ENCODE data around the gene LRIT2.

Gene LRIT2

DNA sequence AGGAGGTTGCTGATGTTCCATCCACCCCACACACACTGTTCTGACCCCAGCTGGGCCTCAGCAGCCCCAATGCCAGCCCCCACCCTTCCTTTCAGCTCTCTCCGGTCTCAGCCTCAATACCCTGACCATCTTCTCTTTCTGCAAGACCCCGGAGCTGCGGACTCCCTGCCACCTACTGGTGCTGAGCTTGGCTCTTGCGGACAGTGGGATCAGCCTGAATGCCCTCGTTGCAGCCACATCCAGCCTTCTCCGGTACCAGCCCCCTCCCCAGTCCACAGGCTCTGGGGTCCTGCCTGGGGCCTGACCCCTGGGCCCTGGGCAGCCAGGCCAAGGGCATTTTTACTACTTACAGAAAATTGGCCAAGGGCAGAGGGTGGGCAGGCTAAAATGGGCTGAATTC lies 22.2 kb upstream of the LRIT2 start (continued):
- TF ChIP-seq, protein P1, sequence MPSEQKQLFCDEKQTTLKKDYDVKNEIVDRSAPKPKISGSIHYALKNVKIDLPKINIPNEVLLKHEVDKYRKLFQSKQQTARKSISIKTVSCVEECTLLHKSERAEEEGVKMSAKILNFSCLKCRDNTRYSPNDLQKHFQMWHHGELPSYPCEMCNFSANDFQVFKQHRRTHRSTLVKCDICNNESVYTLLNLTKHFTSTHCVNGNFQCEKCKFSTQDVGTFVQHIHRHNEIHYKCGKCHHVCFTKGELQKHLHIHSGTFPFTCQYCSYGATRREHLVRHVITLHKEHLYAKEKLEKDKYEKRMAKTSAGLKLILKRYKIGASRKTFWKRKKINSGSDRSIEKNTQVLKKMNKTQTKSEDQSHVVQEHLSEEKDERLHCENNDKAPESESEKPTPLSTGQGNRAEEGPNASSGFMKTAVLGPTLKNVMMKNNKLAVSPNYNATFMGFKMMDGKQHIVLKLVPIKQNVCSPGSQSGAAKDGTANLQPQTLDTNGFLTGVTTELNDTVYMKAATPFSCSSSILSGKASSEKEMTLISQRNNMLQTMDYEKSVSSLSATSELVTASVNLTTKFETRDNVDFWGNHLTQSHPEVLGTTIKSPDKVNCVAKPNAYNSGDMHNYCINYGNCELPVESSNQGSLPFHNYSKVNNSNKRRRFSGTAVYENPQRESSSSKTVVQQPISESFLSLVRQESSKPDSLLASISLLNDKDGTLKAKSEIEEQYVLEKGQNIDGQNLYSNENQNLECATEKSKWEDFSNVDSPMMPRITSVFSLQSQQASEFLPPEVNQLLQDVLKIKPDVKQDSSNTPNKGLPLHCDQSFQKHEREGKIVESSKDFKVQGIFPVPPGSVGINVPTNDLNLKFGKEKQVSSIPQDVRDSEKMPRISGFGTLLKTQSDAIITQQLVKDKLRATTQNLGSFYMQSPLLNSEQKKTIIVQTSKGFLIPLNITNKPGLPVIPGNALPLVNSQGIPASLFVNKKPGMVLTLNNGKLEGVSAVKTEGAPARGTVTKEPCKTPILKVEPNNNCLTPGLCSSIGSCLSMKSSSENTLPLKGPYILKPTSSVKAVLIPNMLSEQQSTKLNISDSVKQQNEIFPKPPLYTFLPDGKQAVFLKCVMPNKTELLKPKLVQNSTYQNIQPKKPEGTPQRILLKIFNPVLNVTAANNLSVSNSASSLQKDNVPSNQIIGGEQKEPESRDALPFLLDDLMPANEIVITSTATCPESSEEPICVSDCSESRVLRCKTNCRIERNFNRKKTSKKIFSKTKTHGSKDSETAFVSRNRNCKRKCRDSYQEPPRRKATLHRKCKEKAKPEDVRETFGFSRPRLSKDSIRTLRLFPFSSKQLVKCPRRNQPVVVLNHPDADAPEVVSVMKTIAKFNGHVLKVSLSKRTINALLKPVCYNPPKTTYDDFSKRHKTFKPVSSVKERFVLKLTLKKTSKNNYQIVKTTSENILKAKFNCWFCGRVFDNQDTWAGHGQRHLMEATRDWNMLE (tag by site-specific recombination; conservative IDR thresholded peaks at IDR 0.05; ENCODE audit: low read depth), result no peak
- no peak for TF ChIP-seq KLF9 (tag by site-specific recombination; IDR thresholded peaks at IDR 0.05; ENCODE audit: low read depth)
- TF ChIP-seq ZNF692 (tag by site-specific recombination; IDR thresholded peaks at IDR 0.05), result no peak

DNA sequence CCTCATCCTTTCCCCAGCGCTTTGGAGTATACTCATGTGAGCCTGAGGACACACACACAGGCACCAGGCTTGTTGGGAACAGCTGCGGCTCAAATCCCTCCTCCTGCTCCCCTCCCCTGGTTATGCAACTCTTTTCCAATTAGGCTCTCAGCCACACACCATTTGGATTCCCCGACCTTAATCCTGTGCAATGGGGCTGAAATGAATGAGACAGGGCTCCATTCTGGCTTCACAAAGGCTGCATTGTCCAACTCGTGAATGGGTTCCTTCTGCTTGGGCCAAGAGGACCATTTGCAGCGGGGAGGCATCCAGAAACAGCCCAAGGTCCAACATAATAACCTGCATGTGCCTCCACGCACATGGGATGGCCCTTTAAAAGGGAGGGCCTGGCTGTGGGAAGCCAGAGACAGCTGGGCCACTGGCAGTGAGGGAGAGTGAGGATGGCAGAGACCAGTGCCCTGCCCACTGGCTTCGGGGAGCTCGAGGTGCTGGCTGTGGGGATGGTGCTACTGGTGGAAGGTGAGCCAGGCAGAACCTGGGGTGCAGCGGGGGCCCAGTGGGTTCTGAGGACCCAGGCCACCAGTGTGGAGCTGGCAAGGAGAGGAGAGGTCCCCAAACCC lies 19.4 kb upstream of the LRIT2 start, which contains the start of gene RGR:
Gene RGR (plus strand): TSS at position 403 of the 620 bp plus-strand sequence. CDS start 38 bp downstream, at position 441.
- H3K36me3 ChIP-seq (ENCODE audit: control insufficient read depth in 2 of 2, insufficient read depth in 1 of 2, low read length in 2 of 2), result no peaks in the 10 kb centered on the region
- H3K4me3 ChIP-seq (ENCODE audit: low read depth, low read length), result no peak within 1 kb of the TSS
- no peak within 1 kb of the TSS for H3K27ac ChIP-seq (ENCODE audit: extremely low read depth, low read depth, low read length)
- no peaks in the 10 kb centered on the region for H3K9me3 ChIP-seq (ENCODE audit: control insufficient read depth, insufficient read depth, low read depth, low read length)
- ChIA-PET CTCF (interaction anchor here (0.9 kb wide), 1 partner anchor 12 kb away, joined by 3 read pairs; no protein-coding TSS in a partner anchor), POLR2A (no interaction called here)
- TF ChIP-seq, protein P2, sequence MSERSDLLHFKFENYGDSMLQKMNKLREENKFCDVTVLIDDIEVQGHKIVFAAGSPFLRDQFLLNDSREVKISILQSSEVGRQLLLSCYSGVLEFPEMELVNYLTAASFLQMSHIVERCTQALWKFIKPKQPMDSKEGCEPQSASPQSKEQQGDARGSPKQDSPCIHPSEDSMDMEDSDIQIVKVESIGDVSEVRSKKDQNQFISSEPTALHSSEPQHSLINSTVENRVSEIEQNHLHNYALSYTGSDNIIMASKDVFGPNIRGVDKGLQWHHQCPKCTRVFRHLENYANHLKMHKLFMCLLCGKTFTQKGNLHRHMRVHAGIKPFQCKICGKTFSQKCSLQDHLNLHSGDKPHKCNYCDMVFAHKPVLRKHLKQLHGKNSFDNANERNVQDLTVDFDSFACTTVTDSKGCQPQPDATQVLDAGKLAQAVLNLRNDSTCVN (tag by site-specific recombination; optimal IDR thresholded peaks at IDR 0.05), result no peak
- no peaks in the 10 kb centered on the region for H3K4me1 ChIP-seq (ENCODE audit: control insufficient read depth, insufficient read depth, low read length)

GRCh38 chr10:84243759-84244158 lies 18.4 kb upstream of the LRIT2 start:
- no peaks in the 10 kb centered on the region for H3K4me1 ChIP-seq (ENCODE audit: control insufficient read depth, insufficient read depth, low read length)
- no peaks in the 10 kb centered on the region for H3K36me3 ChIP-seq (ENCODE audit: control insufficient read depth in 2 of 2, insufficient read depth in 1 of 2, low read length in 2 of 2)
- H3K27ac ChIP-seq (ENCODE audit: extremely low read depth, low read depth, low read length), result no peak overlapping the region
- H3K4me3 ChIP-seq (ENCODE audit: low read depth, low read length), result no peak overlapping the region
- CTCF ChIA-PET, result interaction anchor here (0.7 to 1.2 kb wide), 2 partner anchors 10 to 293 kb away, joined by 3 to 4 read pairs; no protein-coding TSS in a partner anchor
- POLR2A ChIA-PET, result no interaction called here
- no peaks in the 10 kb centered on the region for H3K9me3 ChIP-seq (ENCODE audit: control insufficient read depth, insufficient read depth, low read depth, low read length)
- no peak for TF ChIP-seq ZNF544 (tag by site-specific recombination; IDR thresholded peaks at IDR 0.05)
- TF ChIP-seq ZSCAN18 (tag by site-specific recombination; IDR thresholded peaks at IDR 0.05), result no peak

GRCh38 chr10:84241185-84241790 lies 15.9 kb upstream of the LRIT2 start, which contains the start of gene LRIT1:
LRIT1 (minus strand) TSS chr10:84241546; CDS start chr10:84241439, 107 bp downstream.
- ChIA-PET POLR2A (no interaction called here), CTCF (interaction anchor here (1.3 kb wide), 1 partner anchor 111 kb away, joined by 3 read pairs; no protein-coding TSS in a partner anchor)
- H3K27ac ChIP-seq (ENCODE audit: extremely low read depth, low read depth, low read length), result no peak within 1 kb of the TSS
- no peaks in the 10 kb centered on the region for H3K9me3 ChIP-seq (ENCODE audit: control insufficient read depth, insufficient read depth, low read depth, low read length)
- no peaks in the 10 kb centered on the region for H3K4me1 ChIP-seq (ENCODE audit: control insufficient read depth, insufficient read depth, low read length)
- H3K4me3 ChIP-seq (ENCODE audit: low read depth, low read length), result no peak within 1 kb of the TSS
- no peaks in the 10 kb centered on the region for H3K36me3 ChIP-seq (ENCODE audit: control insufficient read depth in 2 of 2, insufficient read depth in 1 of 2, low read length in 2 of 2)
- TF ChIP-seq ZNF692 (tag by site-specific recombination; IDR thresholded peaks at IDR 0.05), result no peak
- no peak for TF ChIP-seq ZNF202 (tag by site-specific recombination; IDR thresholded peaks at IDR 0.05; ENCODE audit: borderline replicate concordance)
- no peak for TF ChIP-seq ZNF354C (tag by site-specific recombination; IDR thresholded peaks at IDR 0.05; ENCODE audit: borderline replicate concordance, low read depth)
- TF ChIP-seq SP3 (tag by site-specific recombination; IDR thresholded peaks at IDR 0.05), result no peak
- TF ChIP-seq HOXC10 (CRISPR knock-in tag; IDR thresholded peaks at IDR 0.05), result no peak
